Omental fat pad (tissue), 4 donors: ENCODE data around the gene FKRP. TPM values are rescaled to one million over a fixed set of nuclear protein-coding genes. Genes with fewer than 3 reads are reported as not detected.

Experiments used
- ATAC-seq: fragments of 150-250 bp; one replicate; pipeline ENCODE4 v1.9.1; 2016; ENCODE audit warnings: mild to moderate bottlenecking, moderate library complexity; ENCODE audit not compliant: low FRiP score
- DNase-seq: peaks from one replicate; pipeline ENCODE4 v3.0.0-alpha.2; 2019; ENCODE audit warnings: low spot score
- total RNA-seq, 4 donors: library from RNA; depleted of rRNA; stranded (reverse); fragments of >200 nt; gene quantifications; one replicate each; pipeline ENCODE4 v1.1.0, GENCODE V29; 2016
- TF ChIP-seq, protein P1 (sequence below), 3 donors: fragments of 450-650 bp; IDR thresholded peaks; one replicate each; pipeline ENCODE4 v1.5.1; 2016 to 2017; ENCODE audit warnings: antibody characterized with exemption in 3 of 3, mild to moderate bottlenecking in 3 of 3, moderate library complexity in 2 of 3

FKRP gene
- total RNA-seq, 4 donors from 2014 or later = 9.2 to 20.5 (median 13.9) TPM

- DNase-seq (no peak), ATAC-seq (no peak)
- TF ChIP-seq, protein P1, sequence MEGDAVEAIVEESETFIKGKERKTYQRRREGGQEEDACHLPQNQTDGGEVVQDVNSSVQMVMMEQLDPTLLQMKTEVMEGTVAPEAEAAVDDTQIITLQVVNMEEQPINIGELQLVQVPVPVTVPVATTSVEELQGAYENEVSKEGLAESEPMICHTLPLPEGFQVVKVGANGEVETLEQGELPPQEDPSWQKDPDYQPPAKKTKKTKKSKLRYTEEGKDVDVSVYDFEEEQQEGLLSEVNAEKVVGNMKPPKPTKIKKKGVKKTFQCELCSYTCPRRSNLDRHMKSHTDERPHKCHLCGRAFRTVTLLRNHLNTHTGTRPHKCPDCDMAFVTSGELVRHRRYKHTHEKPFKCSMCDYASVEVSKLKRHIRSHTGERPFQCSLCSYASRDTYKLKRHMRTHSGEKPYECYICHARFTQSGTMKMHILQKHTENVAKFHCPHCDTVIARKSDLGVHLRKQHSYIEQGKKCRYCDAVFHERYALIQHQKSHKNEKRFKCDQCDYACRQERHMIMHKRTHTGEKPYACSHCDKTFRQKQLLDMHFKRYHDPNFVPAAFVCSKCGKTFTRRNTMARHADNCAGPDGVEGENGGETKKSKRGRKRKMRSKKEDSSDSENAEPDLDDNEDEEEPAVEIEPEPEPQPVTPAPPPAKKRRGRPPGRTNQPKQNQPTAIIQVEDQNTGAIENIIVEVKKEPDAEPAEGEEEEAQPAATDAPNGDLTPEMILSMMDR (IDR thresholded peaks at IDR 0.05) = no peak
Observed at GRCh38 chr19:46732172-46732938, 13.5 kb upstream of the FKRP start.

DNA sequence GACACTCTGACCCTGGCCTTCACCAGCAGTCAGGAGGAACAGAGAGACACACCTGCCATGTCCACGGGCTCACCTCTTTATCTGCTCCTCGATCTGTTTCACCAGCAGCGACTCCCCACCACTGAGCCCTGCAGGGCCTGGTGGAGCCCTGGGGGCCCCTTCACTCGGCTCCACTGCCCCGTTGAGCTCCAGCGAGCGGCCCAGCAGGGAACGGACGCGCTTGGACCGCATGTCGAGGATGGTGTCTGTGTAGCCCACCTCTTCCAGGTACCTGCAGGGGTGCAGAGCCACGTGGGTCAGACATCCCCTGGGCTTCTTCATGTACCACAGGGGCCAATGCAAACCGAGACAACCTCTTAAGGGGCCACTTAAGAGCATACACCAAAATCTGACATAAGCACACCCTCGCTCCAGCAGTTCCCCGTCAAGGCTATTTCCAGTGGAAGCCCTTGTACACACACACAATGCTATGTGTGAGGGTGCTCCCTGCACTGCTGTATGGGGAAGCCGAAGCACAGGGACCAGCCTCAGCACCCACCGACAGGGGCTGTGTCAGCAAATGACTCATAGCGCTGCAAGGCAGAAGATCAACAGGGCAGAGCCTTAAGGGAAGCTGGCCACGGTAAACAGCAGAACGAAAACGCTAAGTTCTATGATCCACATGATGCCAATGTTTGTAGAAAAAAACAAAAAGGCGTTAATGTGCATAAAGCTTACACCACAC, 12.7 kb upstream of the FKRP start:
- TF ChIP-seq, protein P1 (IDR thresholded peaks at IDR 0.05) = no peak
- no peak for ATAC-seq

DNA sequence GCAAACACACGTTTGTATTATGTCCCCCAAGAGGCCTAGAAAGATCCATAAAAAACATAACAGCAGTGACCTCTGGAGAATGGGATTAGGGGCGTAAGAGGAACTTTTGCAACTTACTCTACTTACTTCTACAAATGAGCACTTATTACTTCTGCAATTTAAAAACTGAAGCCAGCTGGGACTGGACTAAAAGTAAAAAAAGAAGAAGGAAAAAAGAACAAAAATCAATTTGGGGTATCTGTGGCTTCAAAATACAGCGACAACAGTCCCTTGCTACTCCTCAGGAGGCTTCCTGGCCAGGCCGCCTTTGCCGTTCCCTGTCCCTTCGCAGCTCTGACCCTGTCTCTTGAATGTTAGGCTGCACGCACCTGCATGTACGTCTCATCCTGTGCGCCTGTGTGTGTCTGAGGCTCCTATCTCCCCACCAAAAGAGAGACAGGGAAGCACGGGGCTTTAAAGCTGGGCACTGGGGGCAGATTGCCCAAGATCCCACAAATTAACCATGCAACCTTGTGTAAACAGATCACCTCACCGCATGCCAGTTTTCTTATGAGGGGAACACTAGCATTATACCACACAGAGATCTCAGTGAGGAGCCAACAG, 12.1 kb upstream of the FKRP start:
- no peak for ATAC-seq
- TF ChIP-seq, protein P1 (IDR thresholded peaks at IDR 0.05) = no peak
- no peak for DNase-seq

More for the DNA sequence above, 12.7 kb upstream of the FKRP start:
- DNase-seq = no peak

- ATAC-seq = no peak
- no peak for DNase-seq
- TF ChIP-seq, protein P1 (IDR thresholded peaks at IDR 0.05) = no peak
Observed at GRCh38 chr19:46736531-46737297, 9.1 kb upstream of the FKRP start.

DNA sequence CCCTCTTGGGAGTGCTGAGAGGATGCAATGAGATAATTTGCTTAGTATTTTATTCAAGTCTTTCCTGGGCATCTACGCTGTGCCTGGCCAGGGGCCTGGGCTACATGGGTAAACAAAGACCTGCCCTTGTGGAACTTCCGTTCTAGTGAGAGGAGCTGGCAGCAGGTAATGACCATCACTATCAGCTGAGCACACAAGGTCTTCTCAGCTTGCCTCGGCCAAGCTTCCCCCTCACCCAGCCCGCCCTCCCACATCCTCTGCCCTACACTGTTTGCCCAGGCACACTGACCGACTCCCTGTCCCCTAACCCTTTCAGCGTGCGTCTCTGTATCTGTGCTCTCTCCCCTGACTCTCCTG, 8.6 kb upstream of the FKRP start:
- ATAC-seq (no peak), DNase-seq (no peak)
- TF ChIP-seq, protein P1 (IDR thresholded peaks at IDR 0.05) = no peak

- TF ChIP-seq, protein P1 (IDR thresholded peaks at IDR 0.05) = no peak
- ATAC-seq (no peak), DNase-seq (no peak)
Observed at GRCh38 chr19:46737761-46738171, 8.1 kb upstream of the FKRP start.
